ENCODE results near the gene PPP4R3A. TPM values are rescaled to one million over a fixed set of nuclear protein-coding genes. Genes with fewer than 3 reads are reported as not detected.

The PPP4R3A gene
- total RNA-seq, 1 experiment from 2014 or later, result 148 TPM

DNA sequence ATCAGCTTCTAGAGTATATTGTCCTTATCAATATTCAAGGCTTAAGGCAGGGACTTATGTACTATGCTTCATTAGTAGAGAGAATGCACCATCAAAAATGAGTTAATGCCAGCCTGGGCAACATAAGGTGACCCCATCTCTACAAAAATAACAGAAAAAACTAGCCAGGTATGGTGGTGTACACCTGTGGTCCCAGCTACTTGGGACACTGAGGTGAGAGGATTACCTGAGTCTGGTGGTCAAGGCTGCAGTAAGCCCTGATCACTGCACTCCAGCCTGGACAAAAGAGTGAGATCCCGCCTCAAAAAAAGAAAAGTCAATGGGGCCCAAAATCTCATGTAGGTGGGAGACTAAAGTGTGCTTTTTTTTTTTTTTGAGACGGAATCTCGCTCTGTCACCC lies 8.8 kb downstream of the PPP4R3A start:
- no peak overlapping the region for H2BK120ac ChIP-seq (ENCODE audit: low read depth, low read length, poor library complexity, severe bottlenecking)
- H4K91ac ChIP-seq (ENCODE audit: insufficient read length, low read depth, low read length), result no peak overlapping the region
- no peak overlapping the region for H3T11ph ChIP-seq (ENCODE audit: low read length)
- H3K4ac ChIP-seq (ENCODE audit: low read depth, low read length), result no peak overlapping the region
- H2BK12ac ChIP-seq (ENCODE audit: insufficient read length, low read depth, low read length), result no peak overlapping the region
- no peak overlapping the region for H3K56ac ChIP-seq (ENCODE audit: insufficient read length, low read depth, low read length)
- no peak overlapping the region for H2AK5ac ChIP-seq (ENCODE audit: insufficient read length, low read length)
- H3K4me1 ChIP-seq (ENCODE audit: insufficient read depth, low read length), result no peaks in the 10 kb centered on the region
- Mint-ChIP-seq H3K9me3 (no peaks in the 10 kb centered on the region), H3K27me3 (ENCODE audit: low read depth) (no peaks in the 10 kb centered on the region), H3K4me3 (no peak overlapping the region), H3K27ac (no peak overlapping the region), H3K36me3 (ENCODE audit: insufficient read depth in 1 of 3, low read depth in 3 of 3) (peaks cover 23 to 58% (median 38%) of the 10 kb centered on the region in 3 experiments; a peak in 6 of 7 replicates), H3K4me1 (peaks cover 14 to 19% of the 10 kb centered on the region in 2 experiments)
- H3K27me3 ChIP-seq (ENCODE audit: insufficient read depth, low read length), result no peaks in the 10 kb centered on the region
- peaks cover 11% of the 10 kb centered on the region for H3K79me1 ChIP-seq (ENCODE audit: insufficient read depth, low read depth, low read length, poor library complexity, severe bottlenecking)
- no peak overlapping the region for H3K9ac ChIP-seq (ENCODE audit: extremely low read depth, insufficient read length, low read length)
- H2BK5ac ChIP-seq (ENCODE audit: insufficient read length, low read length), result no peak overlapping the region
- H3K23ac ChIP-seq (ENCODE audit: insufficient read length, low read depth, low read length), result no peak overlapping the region
- peaks cover 72% of the 10 kb centered on the region for H3K79me2 ChIP-seq (ENCODE audit: insufficient read depth, low read length)
- DNase-seq, result no peak
- no peak overlapping the region for H3K4me2 ChIP-seq (ENCODE audit: insufficient read depth, insufficient read length, low read length)
- no peak overlapping the region for H4K8ac ChIP-seq (replicated peaks; ENCODE audit: insufficient read length, low read depth, low read length)
- no CpG with 5 or more reads among the region's 3 CpGs for WGBS (ENCODE audit: extremely low coverage, insufficient read length, low lambda C conversion rate)
- H3K27ac ChIP-seq (ENCODE audit: insufficient read length, low read depth, low read length), result no peak overlapping the region
- H4K5ac ChIP-seq (ENCODE audit: insufficient read length, low read depth, low read length), result no peak overlapping the region
- no peaks in the 10 kb centered on the region for H3K23me2 ChIP-seq (ENCODE audit: insufficient read length, low read depth, low read length, poor library complexity, severe bottlenecking)
- no peak overlapping the region for H2BK15ac ChIP-seq (ENCODE audit: low read depth, low read length)
- TF ChIP-seq, protein P1, sequence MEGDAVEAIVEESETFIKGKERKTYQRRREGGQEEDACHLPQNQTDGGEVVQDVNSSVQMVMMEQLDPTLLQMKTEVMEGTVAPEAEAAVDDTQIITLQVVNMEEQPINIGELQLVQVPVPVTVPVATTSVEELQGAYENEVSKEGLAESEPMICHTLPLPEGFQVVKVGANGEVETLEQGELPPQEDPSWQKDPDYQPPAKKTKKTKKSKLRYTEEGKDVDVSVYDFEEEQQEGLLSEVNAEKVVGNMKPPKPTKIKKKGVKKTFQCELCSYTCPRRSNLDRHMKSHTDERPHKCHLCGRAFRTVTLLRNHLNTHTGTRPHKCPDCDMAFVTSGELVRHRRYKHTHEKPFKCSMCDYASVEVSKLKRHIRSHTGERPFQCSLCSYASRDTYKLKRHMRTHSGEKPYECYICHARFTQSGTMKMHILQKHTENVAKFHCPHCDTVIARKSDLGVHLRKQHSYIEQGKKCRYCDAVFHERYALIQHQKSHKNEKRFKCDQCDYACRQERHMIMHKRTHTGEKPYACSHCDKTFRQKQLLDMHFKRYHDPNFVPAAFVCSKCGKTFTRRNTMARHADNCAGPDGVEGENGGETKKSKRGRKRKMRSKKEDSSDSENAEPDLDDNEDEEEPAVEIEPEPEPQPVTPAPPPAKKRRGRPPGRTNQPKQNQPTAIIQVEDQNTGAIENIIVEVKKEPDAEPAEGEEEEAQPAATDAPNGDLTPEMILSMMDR (conservative IDR thresholded peaks at IDR 0.05), result no peak
- no peak overlapping the region for H3K14ac ChIP-seq (ENCODE audit: insufficient read depth, low read length)
- H2BK20ac ChIP-seq (ENCODE audit: low read depth, low read length, poor library complexity, severe bottlenecking), result no peak overlapping the region
- no peaks in the 10 kb centered on the region for H4K20me1 ChIP-seq (ENCODE audit: control insufficient read depth, insufficient read depth, insufficient read length)
- H2AFZ ChIP-seq (ENCODE audit: low read length), result no peak overlapping the region
- H3K9me3 ChIP-seq (ENCODE audit: control insufficient read depth, low read depth, low read length), result no peaks in the 10 kb centered on the region
- no peak overlapping the region for H3K18ac ChIP-seq (ENCODE audit: insufficient read length, low read depth, low read length)
